Panc1 (cell line): ENCODE data around the gene UBE2QL1. TPM values are rescaled to one million over a fixed set of nuclear protein-coding genes. Genes with fewer than 3 reads are reported as not detected.

Experiments
- ATAC-seq: fragments of 200-7000 bp; cut with Tn5 transposase; 2 replicates; pipeline ENCODE4 v1.9.1; 2020; ENCODE audit warnings: mild to moderate bottlenecking, moderate library complexity
- BruUV-seq: library from RNA; stranded (reverse); fragments of 400-500 nt; replicated peaks from 2 replicates; lab custom pipeline; 2021; lab: Mats Ljungman, UMichigan
- CTCF ChIA-PET: fragments of 300-600 bp; sonication (Branson Sonifier 250); formaldehyde crosslinking; loops from one replicate; lab custom pipeline; 2022; ENCODE audit warnings: antibody characterized with exemption; lab: Charles Lee
- POLR2A ChIA-PET: fragments of 300-600 bp; sonication (Branson Sonifier 250); formaldehyde crosslinking; loops from one replicate; lab custom pipeline; 2022; ENCODE audit warnings: antibody characterized with exemption; lab: Charles Lee
- DNase-seq: peaks from one replicate; pipeline ENCODE4 v3.0.0-alpha.2; 2010; ENCODE audit warnings: low read depth, low spot score
- H3K27ac ChIP-seq: 2 replicates; pipeline ENCODE4 v1.5.1; 2011; ENCODE audit warnings: mild to moderate bottlenecking, low read length, inconsistent platforms
- H3K27me3 ChIP-seq: fragments of 200-500 bp; sonication (Bioruptor generic); 2 replicates; pipeline ENCODE4 v1.6.0; 2014; ENCODE audit warnings: low read length, inconsistent platforms; ENCODE audit not compliant: control insufficient read depth, insufficient read depth
- H3K36me3 ChIP-seq: fragments of 200-500 bp; sonication (Bioruptor generic); 2 replicates; pipeline ENCODE4 v1.5.1; 2014; ENCODE audit warnings: inconsistent platforms, mild to moderate bottlenecking, low read length, moderate library complexity; ENCODE audit not compliant: control insufficient read depth, insufficient read depth
- H3K4me1 ChIP-seq: 2 replicates; pipeline ENCODE4 v1.5.1; 2011; ENCODE audit warnings: inconsistent platforms, mild to moderate bottlenecking, low read length, moderate library complexity; ENCODE audit not compliant: control insufficient read depth, insufficient read depth
- H3K4me3 ChIP-seq, 2 experiments: 2 replicates each; pipeline ENCODE4 v1.5.1; 2011 to 2012; ENCODE audit warnings: low read depth in 2 of 2, low read length in 2 of 2, mild to moderate bottlenecking in 2 of 2, inconsistent platforms in 1 of 2, moderate library complexity in 1 of 2
- H3K9me3 ChIP-seq: fragments of 200-500 bp; sonication (Bioruptor generic); 2 replicates; pipeline ENCODE4 v1.5.1; 2014; ENCODE audit warnings: low read depth, mild to moderate bottlenecking, inconsistent platforms, low read length, moderate library complexity; ENCODE audit not compliant: control insufficient read depth, insufficient read depth
- CTCF ChIP-seq: fragments of 450-650 bp; IDR thresholded peaks from 2 replicates; pipeline ENCODE4 v1.5.1; 2017; ENCODE audit warnings: mild to moderate bottlenecking
- POLR2AphosphoS5 ChIP-seq: IDR thresholded peaks from 2 replicates; pipeline ENCODE4 v1.6.1; 2012; ENCODE audit warnings: mild to moderate bottlenecking, low read depth, low read length, moderate library complexity
- REST ChIP-seq, 2 experiments: IDR thresholded peaks; 2 replicates each; pipeline ENCODE4 v1.6.1; 2011 to 2012; ENCODE audit warnings: low read depth in 2 of 2, control low read depth in 1 of 2, low read length in 1 of 2, mild to moderate bottlenecking in 1 of 2, moderate library complexity in 1 of 2; ENCODE audit not compliant: insufficient read depth in 1 of 2
- SIN3A ChIP-seq: IDR thresholded peaks from 2 replicates; pipeline ENCODE4 v1.6.1; 2012; ENCODE audit warnings: low read depth, mild to moderate bottlenecking, low read length, moderate library complexity, borderline replicate concordance; ENCODE audit not compliant: insufficient read depth
- TCF7L2 ChIP-seq: IDR thresholded peaks from 2 replicates; pipeline ENCODE4 v1.6.1; 2011; ENCODE audit warnings: mild to moderate bottlenecking, low read depth, low read length, inconsistent platforms
- in situ Hi-C: cut with HindIII; loops from 2 replicates; pipeline ENCODE4 v1.10.0; 2016; ENCODE audit warnings: low sequenced_read_pairs, low pct_unique_long_range_greater_than_20kb
- intact Hi-C: fragments of 100-400 bp; cut with micrococcal nuclease; formaldehyde crosslinking; loops from one replicate; pipeline ENCODE4 v1.10.0; 2022; ENCODE audit not compliant: unreplicated experiment
- total RNA-seq: library from RNA; stranded (reverse); gene quantifications from one replicate; pipeline ENCODE4 v1.2.1, GENCODE V29; 2021; ENCODE audit not compliant: unreplicated experiment

Gene UBE2QL1
- total RNA-seq, 1 experiment from 2014 or later = not detected

- DNase-seq = no peak
- ChIA-PET CTCF (no interaction called here), POLR2A (no interaction called here)
- BruUV-seq = no TSS peak
- TF ChIP-seq REST (IDR thresholded peaks at IDR 0.05; ENCODE audit: insufficient read depth in 1 of 2, low read depth in 2 of 2, low read length in 1 of 2) = no peak
- no peak for TF ChIP-seq POLR2AphosphoS5
- TF ChIP-seq SIN3A = no peak
- TF ChIP-seq TCF7L2 = no peak
- TF ChIP-seq CTCF = no peak
- no peaks in the 10 kb centered on the region for H3K27me3 ChIP-seq
- no peak for ATAC-seq
- no peaks in the 10 kb centered on the region for H3K4me1 ChIP-seq
- in situ Hi-C loops = no loop called here
- no peaks in the 10 kb centered on the region for H3K9me3 ChIP-seq
- H3K36me3 ChIP-seq = no peaks in the 10 kb centered on the region
- no peak overlapping the region for H3K27ac ChIP-seq
- intact Hi-C loops = no loop called here
- no peak overlapping the region for H3K4me3 ChIP-seq
Observed at GRCh38 chr5:6505783-6506557, 57.3 kb downstream of the UBE2QL1 start.

- H3K27ac ChIP-seq = no peak overlapping the region
- intact Hi-C loops (no loop called here), in situ Hi-C loops (no loop called here)
- no peaks in the 10 kb centered on the region for H3K9me3 ChIP-seq
- ChIA-PET CTCF (no interaction called here), POLR2A (no interaction called here)
- no peak for TF ChIP-seq REST (IDR thresholded peaks at IDR 0.05; ENCODE audit: insufficient read depth in 1 of 2, low read depth in 2 of 2, low read length in 1 of 2)
- TF ChIP-seq POLR2AphosphoS5 = no peak
- TF ChIP-seq CTCF = no peak
- TF ChIP-seq SIN3A = no peak
- no peaks in the 10 kb centered on the region for H3K4me1 ChIP-seq
- no peaks in the 10 kb centered on the region for H3K36me3 ChIP-seq
- DNase-seq (no peak), ATAC-seq (no peak)
- H3K4me3 ChIP-seq = no peak overlapping the region
- BruUV-seq = no TSS peak
- no peaks in the 10 kb centered on the region for H3K27me3 ChIP-seq
Observed at GRCh38 chr5:6506611-6507010, 58.0 kb downstream of the UBE2QL1 start.
